ENCODE data around the gene RAB4B. TPM values are rescaled to one million over a fixed set of nuclear protein-coding genes. Genes with fewer than 3 reads are reported as not detected.
"Not testable (repeated sequence)": the region's sequence is repeated elsewhere in the genome, so short reads cannot be mapped to it uniquely, and the experiment has no call there.

Gene RAB4B
- total RNA-seq, 2 experiments from 2014 or later, result 40.0 to 40.3 TPM

GRCh38 chr19:40808497-40808896, 30.4 kb downstream of the RAB4B start:
- Mint-ChIP-seq H3K36me3 (ENCODE audit: low read depth) (peaks cover 26% of the 10 kb centered on the region), H3K27ac (peak overlapping the region; percentile 93), H3K27me3 (ENCODE audit: low read depth) (no peaks in the 10 kb centered on the region), H3K4me1 (ENCODE audit: low read depth) (peaks cover 69% of the 10 kb centered on the region), H3K9me3 (no peaks in the 10 kb centered on the region), H3K4me3 (peak overlapping the region; percentile 15)
- intact Hi-C loops (cut with micrococcal nuclease), result no loop called here
- CTCF ChIA-PET, result interaction anchor here (4.6 to 4.7 kb wide), 2 partner anchors 55 to 146 kb away, joined by 30 to 34 read pairs; no protein-coding TSS in a partner anchor
- DNase-seq, result no peak

GRCh38 chr19:40809358-40810086, 31.5 kb downstream of the RAB4B start:
- Mint-ChIP-seq H3K27ac (peak overlapping the region; percentile 63), H3K9me3 (no peaks in the 10 kb centered on the region), H3K27me3 (ENCODE audit: low read depth) (no peaks in the 10 kb centered on the region), H3K4me1 (ENCODE audit: low read depth) (peaks cover 59% of the 10 kb centered on the region), H3K4me3 (peak overlapping the region; percentile 41), H3K36me3 (ENCODE audit: low read depth) (peaks cover 17% of the 10 kb centered on the region)
- intact Hi-C loops (cut with micrococcal nuclease), result no loop called here
- CTCF ChIA-PET, result interaction anchor here (0.8 to 4.7 kb wide), 2 partner anchors 34 to 56 kb away, joined by 3 to 34 read pairs; partner anchors contain the start of gene MIA
- DNase-seq, result no peak

GRCh38 chr19:40810160-40810559, 32.1 kb downstream of the RAB4B start:
- peak overlapping the region; percentile 41 for H3K4me3 Mint-ChIP-seq
- no peak for DNase-seq
- H3K9me3 Mint-ChIP-seq, result no peaks in the 10 kb centered on the region
- intact Hi-C loops (cut with micrococcal nuclease), result no loop called here
- CTCF ChIA-PET, result no interaction called here
- no peaks in the 10 kb centered on the region for H3K27me3 Mint-ChIP-seq (ENCODE audit: low read depth)
- peaks cover 53% of the 10 kb centered on the region for H3K4me1 Mint-ChIP-seq (ENCODE audit: low read depth)
- peak overlapping the region; percentile 54 for H3K27ac Mint-ChIP-seq
- peaks cover 15% of the 10 kb centered on the region for H3K36me3 Mint-ChIP-seq (ENCODE audit: low read depth)

GRCh38 chr19:40810649-40811408, 32.8 kb downstream of the RAB4B start:
- H3K27ac Mint-ChIP-seq, result peak overlapping the region; percentile 86
- peaks cover 13% of the 10 kb centered on the region for H3K36me3 Mint-ChIP-seq (ENCODE audit: low read depth)
- H3K9me3 Mint-ChIP-seq; H3K27me3 Mint-ChIP-seq (ENCODE audit: low read depth); intact Hi-C loops (cut with micrococcal nuclease): not testable (repeated sequence)
- peak overlapping the region; percentile 88 for H3K4me3 Mint-ChIP-seq
- peak; percentile 70 for DNase-seq
- CTCF ChIA-PET, result interaction anchor here (0.6 to 1.0 kb wide), 5 partner anchors 8 to 176 kb away, joined by 3 to 4 read pairs (median 3); no protein-coding TSS in a partner anchor
- H3K4me1 Mint-ChIP-seq (ENCODE audit: low read depth), result peaks cover 46% of the 10 kb centered on the region

GRCh38 chr19:40811478-40812341, 33.7 kb downstream of the RAB4B start:
- H3K27ac Mint-ChIP-seq, result peak overlapping the region; percentile 26
- DNase-seq, result peak; percentile 72
- no peaks in the 10 kb centered on the region for H3K27me3 Mint-ChIP-seq (ENCODE audit: low read depth)
- intact Hi-C loops (cut with micrococcal nuclease), result no loop called here
- H3K4me3 Mint-ChIP-seq, result peak overlapping the region; percentile 88
- peaks cover 37% of the 10 kb centered on the region for H3K4me1 Mint-ChIP-seq (ENCODE audit: low read depth)
- peaks cover 12% of the 10 kb centered on the region for H3K36me3 Mint-ChIP-seq (ENCODE audit: low read depth)
- CTCF ChIA-PET, result interaction anchor here (0.5 to 1.4 kb wide), 8 partner anchors 8 to 333 kb away, joined by 3 to 4 read pairs (median 3); no protein-coding TSS in a partner anchor
- no peaks in the 10 kb centered on the region for H3K9me3 Mint-ChIP-seq

- DNase-seq; intact Hi-C loops (cut with micrococcal nuclease); H3K27me3 Mint-ChIP-seq (ENCODE audit: low read depth); H3K27ac Mint-ChIP-seq; H3K9me3 Mint-ChIP-seq; H3K36me3 Mint-ChIP-seq (ENCODE audit: low read depth): not testable (repeated sequence)
- CTCF ChIA-PET, result interaction anchor here (1.2 to 1.4 kb wide), 2 partner anchors 9 to 91 kb away, joined by 3 read pairs; no protein-coding TSS in a partner anchor
- H3K4me1 Mint-ChIP-seq (ENCODE audit: low read depth), result peaks cover 31% of the 10 kb centered on the region
- peak overlapping the region; percentile 88 for H3K4me3 Mint-ChIP-seq
Measured at GRCh38 chr19:40812571-40812970, 34.5 kb downstream of the RAB4B start.

GRCh38 chr19:40813182-40813581, 35.1 kb downstream of the RAB4B start:
- CTCF ChIA-PET, result no interaction called here
- Mint-ChIP-seq H3K36me3 (ENCODE audit: low read depth) (peaks cover 3% of the 10 kb centered on the region), H3K27me3 (ENCODE audit: low read depth) (no peaks in the 10 kb centered on the region), H3K9me3 (no peaks in the 10 kb centered on the region), H3K27ac (no peak overlapping the region), H3K4me1 (ENCODE audit: low read depth) (peaks cover 33% of the 10 kb centered on the region), H3K4me3 (no peak overlapping the region)
- no peak for DNase-seq
- intact Hi-C loops (cut with micrococcal nuclease), result no loop called here

- peaks cover 40% of the 10 kb centered on the region for H3K4me1 Mint-ChIP-seq (ENCODE audit: low read depth)
- no peaks in the 10 kb centered on the region for H3K27me3 Mint-ChIP-seq (ENCODE audit: low read depth)
- H3K9me3 Mint-ChIP-seq, result no peaks in the 10 kb centered on the region
- CTCF ChIA-PET, result no interaction called here
- intact Hi-C loops (cut with micrococcal nuclease), result loop anchor here (2.0 kb wide), 1 partner anchor 318 kb away; no protein-coding TSS in a partner anchor
- no peak overlapping the region for H3K27ac Mint-ChIP-seq
- no peaks in the 10 kb centered on the region for H3K36me3 Mint-ChIP-seq (ENCODE audit: low read depth)
- DNase-seq, result no peak
- H3K4me3 Mint-ChIP-seq, result no peak overlapping the region
Measured at GRCh38 chr19:40815223-40815622, 37.2 kb downstream of the RAB4B start.

GRCh38 chr19:40818480-40819399, 40.7 kb downstream of the RAB4B start:
- peak overlapping the region; percentile 77 for H3K4me3 Mint-ChIP-seq
- intact Hi-C loops (cut with micrococcal nuclease), result loop anchor here (1.0 to 2.0 kb wide), 3 partner anchors 14 to 155 kb away; no protein-coding TSS in a partner anchor
- not testable (repeated sequence) for H3K9me3 Mint-ChIP-seq; H3K36me3 Mint-ChIP-seq (ENCODE audit: low read depth); H3K27me3 Mint-ChIP-seq (ENCODE audit: low read depth)
- CTCF ChIA-PET, result interaction anchor here (0.6 to 3.2 kb wide), 14 partner anchors 12 to 444 kb away, joined by 3 to 44 read pairs (median 4); partner anchors contain the start of genes ACTMAP, RAB4B and SNRPA
- peak; percentile 90 for DNase-seq
- H3K4me1 Mint-ChIP-seq (ENCODE audit: low read depth), result peaks cover 25% of the 10 kb centered on the region
- H3K27ac Mint-ChIP-seq, result peak overlapping the region; percentile 67

GRCh38 chr19:40819479-40820234, 41.6 kb downstream of the RAB4B start:
- DNase-seq, result peak; percentile 81
- H3K27me3 Mint-ChIP-seq (ENCODE audit: low read depth); H3K27ac Mint-ChIP-seq; H3K9me3 Mint-ChIP-seq; H3K36me3 Mint-ChIP-seq (ENCODE audit: low read depth); H3K4me3 Mint-ChIP-seq: not testable (repeated sequence)
- intact Hi-C loops (cut with micrococcal nuclease), result loop anchor here (1.0 to 2.0 kb wide), 3 partner anchors 15 to 156 kb away; no protein-coding TSS in a partner anchor
- peaks cover 25% of the 10 kb centered on the region for H3K4me1 Mint-ChIP-seq (ENCODE audit: low read depth)
- CTCF ChIA-PET, result interaction anchor here (0.6 to 3.2 kb wide), 21 partner anchors 12 to 450 kb away, joined by 3 to 44 read pairs (median 4); partner anchors contain the start of genes ACTMAP, RAB4B and SNRPA
